ENCODE measurements around the gene LCE3D.

The LCE3D gene

DNA sequence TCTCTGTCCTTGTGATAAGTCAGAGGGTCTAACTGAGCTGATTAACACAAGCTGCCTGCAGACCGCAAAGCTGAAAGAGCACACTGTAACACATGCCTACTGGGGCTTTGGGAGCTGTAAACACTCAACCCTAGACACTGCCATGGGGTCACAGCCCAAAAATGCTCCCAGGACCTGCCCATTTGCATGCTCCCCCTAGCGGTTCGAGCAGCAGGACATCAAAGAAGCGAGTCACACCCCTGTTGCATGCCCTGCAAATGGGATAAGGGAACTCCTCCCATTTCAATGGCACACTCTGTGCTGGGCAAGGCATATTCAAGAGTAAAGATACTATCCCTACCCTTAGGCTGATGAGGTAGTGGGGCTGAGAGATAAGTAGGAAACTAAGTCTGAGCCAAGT, 36.5 kb downstream of the LCE3D start:
- no peak overlapping the region for H3K4me3 ChIP-seq (ENCODE audit: low read length, poor library complexity, severe bottlenecking)
- no peak overlapping the region for H3K4me2 ChIP-seq (ENCODE audit: low read depth, low read length, poor library complexity, severe bottlenecking)
- H3K9me2 ChIP-seq (replicated peaks; ENCODE audit: low read depth, low read length), result no peaks in the 10 kb centered on the region
- no peaks in the 10 kb centered on the region for H4K20me1 ChIP-seq (ENCODE audit: insufficient read depth, low read length, poor library complexity, severe bottlenecking)
- H3K9ac ChIP-seq (ENCODE audit: low read depth, low read length, poor library complexity, severe bottlenecking), result no peak overlapping the region
- H3K79me2 ChIP-seq (ENCODE audit: insufficient read depth, low read length), result no peaks in the 10 kb centered on the region
- H2AFZ ChIP-seq (ENCODE audit: low read length), result no peak overlapping the region
- TF ChIP-seq CTCF (conservative IDR thresholded peaks at IDR 0.05; ENCODE audit: low read length) (no peak), EZH2phosphoT487 (IDR thresholded peaks at IDR 0.05; ENCODE audit: borderline replicate concordance) (no peak)
- no peaks in the 10 kb centered on the region for H3K9me3 ChIP-seq (ENCODE audit: insufficient read depth, low read depth, low read length)
- no peaks in the 10 kb centered on the region for H3K4me1 ChIP-seq (ENCODE audit: insufficient read depth, low read length, poor library complexity, severe bottlenecking)
- no peaks in the 10 kb centered on the region for H3K27me3 ChIP-seq (ENCODE audit: insufficient read depth, low read length, poor library complexity, severe bottlenecking)
- H3F3A ChIP-seq (ENCODE audit: low read depth), result no peaks in the 10 kb centered on the region
- no peaks in the 10 kb centered on the region for H3K36me3 ChIP-seq (ENCODE audit: insufficient read depth, low read length)

DNA sequence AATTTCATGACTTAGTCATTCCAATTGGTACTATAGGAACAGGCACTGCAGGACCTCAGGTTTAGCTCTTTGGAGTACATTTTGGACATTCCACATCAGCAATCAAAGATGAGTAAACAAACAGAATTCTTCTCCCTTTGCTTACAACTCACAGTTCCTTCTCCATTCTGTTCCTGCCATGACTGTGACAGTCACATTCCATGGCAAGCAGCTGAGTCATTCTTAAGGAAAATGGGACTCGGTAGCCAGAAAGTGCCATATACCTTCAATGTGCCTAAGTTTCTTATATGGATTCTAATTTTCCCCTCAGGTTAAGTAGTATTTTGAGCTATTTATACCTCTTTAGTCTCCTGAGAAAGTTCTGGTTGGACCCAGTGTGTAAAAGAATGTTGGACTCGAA, 40.4 kb downstream of the LCE3D start:
- no peak overlapping the region for H3K9ac ChIP-seq (ENCODE audit: low read depth, low read length, poor library complexity, severe bottlenecking)
- no peaks in the 10 kb centered on the region for H3F3A ChIP-seq (ENCODE audit: low read depth)
- no peak overlapping the region for H3K4me2 ChIP-seq (ENCODE audit: low read depth, low read length, poor library complexity, severe bottlenecking)
- no peaks in the 10 kb centered on the region for H4K20me1 ChIP-seq (ENCODE audit: insufficient read depth, low read length, poor library complexity, severe bottlenecking)
- no peaks in the 10 kb centered on the region for H3K9me2 ChIP-seq (replicated peaks; ENCODE audit: low read depth, low read length)
- H2AFZ ChIP-seq (ENCODE audit: low read length), result no peak overlapping the region
- TF ChIP-seq EZH2phosphoT487 (IDR thresholded peaks at IDR 0.05; ENCODE audit: borderline replicate concordance) (no peak), CTCF (conservative IDR thresholded peaks at IDR 0.05; ENCODE audit: low read length) (no peak)
- H3K4me1 ChIP-seq (ENCODE audit: insufficient read depth, low read length, poor library complexity, severe bottlenecking), result no peaks in the 10 kb centered on the region
- no peaks in the 10 kb centered on the region for H3K9me3 ChIP-seq (ENCODE audit: insufficient read depth, low read depth, low read length)
- no peaks in the 10 kb centered on the region for H3K79me2 ChIP-seq (ENCODE audit: insufficient read depth, low read length)
- H3K27me3 ChIP-seq (ENCODE audit: insufficient read depth, low read length, poor library complexity, severe bottlenecking), result no peaks in the 10 kb centered on the region
- H3K36me3 ChIP-seq (ENCODE audit: insufficient read depth, low read length), result no peaks in the 10 kb centered on the region
- no peak overlapping the region for H3K4me3 ChIP-seq (ENCODE audit: low read length, poor library complexity, severe bottlenecking)

GRCh38 chr1:152537496-152537895, 42.8 kb downstream of the LCE3D start:
- Histone ChIP-seq H2AFZ (ENCODE audit: low read length) (no peak overlapping the region), H3K27me3 (ENCODE audit: insufficient read depth, low read length, poor library complexity, severe bottlenecking) (no peaks in the 10 kb centered on the region), H3K36me3 (ENCODE audit: insufficient read depth, low read length) (no peaks in the 10 kb centered on the region), H3K9me3 (ENCODE audit: insufficient read depth, low read depth, low read length) (no peaks in the 10 kb centered on the region), H3K9me2 (replicated peaks; ENCODE audit: low read depth, low read length) (no peaks in the 10 kb centered on the region), H3K9ac (ENCODE audit: low read depth, low read length, poor library complexity, severe bottlenecking) (no peak overlapping the region), H3K4me3 (ENCODE audit: low read length, poor library complexity, severe bottlenecking) (no peak overlapping the region), H3F3A (ENCODE audit: low read depth) (no peaks in the 10 kb centered on the region), H3K79me2 (ENCODE audit: insufficient read depth, low read length) (no peaks in the 10 kb centered on the region), H3K4me2 (ENCODE audit: low read depth, low read length, poor library complexity, severe bottlenecking) (no peak overlapping the region), H4K20me1 (ENCODE audit: insufficient read depth, low read length, poor library complexity, severe bottlenecking) (no peaks in the 10 kb centered on the region), H3K4me1 (ENCODE audit: insufficient read depth, low read length, poor library complexity, severe bottlenecking) (no peaks in the 10 kb centered on the region)
- no peak for TF ChIP-seq CTCF (conservative IDR thresholded peaks at IDR 0.05; ENCODE audit: low read length)
- TF ChIP-seq EZH2phosphoT487 (IDR thresholded peaks at IDR 0.05; ENCODE audit: borderline replicate concordance), result no peak
